GM12892 (cell line): Measurements from ENCODE around the gene SHISA9.

Experiments used
- DNase-seq: peaks from one replicate; pipeline ENCODE4 v3.0.0; 2011; ENCODE audit not compliant: insufficient read length
- FAIRE-seq: peaks from 2 replicates; lab custom pipeline; 2011; peaks lifted over from hg19 to GRCh38; lab: Jason Lieb, UNC
- POLR2A ChIP-seq: IDR thresholded peaks from 2 replicates; pipeline ENCODE4 v1.6.1; 2011; ENCODE audit warnings: low read depth, low read length, control low read depth
- POLR2AphosphoS5 ChIP-seq: IDR thresholded peaks from 2 replicates; pipeline ENCODE4 v1.6.1; 2011; ENCODE audit warnings: low read depth, low read length, control low read depth
- TAF1 ChIP-seq: IDR thresholded peaks from 2 replicates; pipeline ENCODE4 v1.6.1; 2011; ENCODE audit warnings: low read depth, mild to moderate bottlenecking, control low read depth, low read length, borderline replicate concordance

Gene SHISA9

GRCh38 chr16:12965274-12965804 is 63.9 kb downstream of the SHISA9 start:
- no peak for DNase-seq
- FAIRE-seq: no peak
- TF ChIP-seq POLR2A (no peak), TAF1 (no peak), POLR2AphosphoS5 (no peak)

GRCh38 chr16:12971241-12971640 is 69.8 kb downstream of the SHISA9 start:
- DNase-seq (no peak), FAIRE-seq (no peak)
- TF ChIP-seq TAF1 (no peak), POLR2AphosphoS5 (no peak), POLR2A (no peak)

GRCh38 chr16:12972246-12972645 is 70.8 kb downstream of the SHISA9 start:
- no peak for FAIRE-seq
- DNase-seq: no peak
- no peak for TF ChIP-seq POLR2AphosphoS5

- no peak for TF ChIP-seq POLR2A
- no peak for TF ChIP-seq POLR2AphosphoS5
- no peak for TF ChIP-seq TAF1
- FAIRE-seq (no peak), DNase-seq (no peak)
Observed at GRCh38 chr16:12975766-12976165, 74.4 kb downstream of the SHISA9 start.

- TF ChIP-seq TAF1 (no peak), POLR2AphosphoS5 (no peak), POLR2A (no peak)
- no peak for DNase-seq
- FAIRE-seq: no peak
Observed at GRCh38 chr16:12976496-12976895, 75.1 kb downstream of the SHISA9 start.

- TF ChIP-seq POLR2A (no peak), POLR2AphosphoS5 (no peak), TAF1 (no peak)
- FAIRE-seq (no peak), DNase-seq (no peak)
Observed at GRCh38 chr16:12976936-12977335, 75.5 kb downstream of the SHISA9 start.

GRCh38 chr16:12985516-12985915 is 84.1 kb downstream of the SHISA9 start:
- FAIRE-seq (no peak), DNase-seq (no peak)
- no peak for TF ChIP-seq POLR2A
- TF ChIP-seq TAF1: no peak
- no peak for TF ChIP-seq POLR2AphosphoS5

GRCh38 chr16:12988071-12988470 is 86.7 kb downstream of the SHISA9 start:
- FAIRE-seq: no peak

GRCh38 chr16:12992066-12992465 is 90.7 kb downstream of the SHISA9 start:
- DNase-seq (no peak), FAIRE-seq (no peak)
- TF ChIP-seq POLR2A: no peak
- no peak for TF ChIP-seq POLR2AphosphoS5
- TF ChIP-seq TAF1: no peak

More at GRCh38 chr16:12988071-12988470, 86.7 kb downstream of the SHISA9 start:
- no peak for TF ChIP-seq TAF1
- TF ChIP-seq POLR2AphosphoS5: no peak
- no peak for TF ChIP-seq POLR2A
- DNase-seq: no peak

- no peak for TF ChIP-seq POLR2AphosphoS5
- TF ChIP-seq TAF1: no peak
- no peak for TF ChIP-seq POLR2A
- DNase-seq (no peak), FAIRE-seq (no peak)
Observed at GRCh38 chr16:12994402-12994801, 93.0 kb downstream of the SHISA9 start.

- FAIRE-seq (no peak), DNase-seq (no peak)
- no peak for TF ChIP-seq POLR2AphosphoS5
- TF ChIP-seq TAF1: no peak
- TF ChIP-seq POLR2A: no peak
Observed at GRCh38 chr16:12995721-12996372, 94.4 kb downstream of the SHISA9 start.

- no peak for TF ChIP-seq POLR2AphosphoS5
- TF ChIP-seq TAF1: no peak
- TF ChIP-seq POLR2A: no peak
- no peak for DNase-seq
- FAIRE-seq: no peak
Observed at GRCh38 chr16:12998361-12999085, 97.1 kb downstream of the SHISA9 start.
